ENCODE results near the gene SEZ6.
"Not testable (repeated sequence)": the region's sequence is repeated elsewhere in the genome, so short reads cannot be mapped to it uniquely, and the experiment has no call there.

The SEZ6 gene

GRCh38 chr17:28951428-28951990 lies 54.3 kb downstream of the SEZ6 start, which contains the start of gene PHF12:
Gene PHF12 (minus strand): TSS chr17:28951518. CDS start chr17:28950960, 558 bp downstream.
- peak; percentile 100 for DNase-seq

DNA sequence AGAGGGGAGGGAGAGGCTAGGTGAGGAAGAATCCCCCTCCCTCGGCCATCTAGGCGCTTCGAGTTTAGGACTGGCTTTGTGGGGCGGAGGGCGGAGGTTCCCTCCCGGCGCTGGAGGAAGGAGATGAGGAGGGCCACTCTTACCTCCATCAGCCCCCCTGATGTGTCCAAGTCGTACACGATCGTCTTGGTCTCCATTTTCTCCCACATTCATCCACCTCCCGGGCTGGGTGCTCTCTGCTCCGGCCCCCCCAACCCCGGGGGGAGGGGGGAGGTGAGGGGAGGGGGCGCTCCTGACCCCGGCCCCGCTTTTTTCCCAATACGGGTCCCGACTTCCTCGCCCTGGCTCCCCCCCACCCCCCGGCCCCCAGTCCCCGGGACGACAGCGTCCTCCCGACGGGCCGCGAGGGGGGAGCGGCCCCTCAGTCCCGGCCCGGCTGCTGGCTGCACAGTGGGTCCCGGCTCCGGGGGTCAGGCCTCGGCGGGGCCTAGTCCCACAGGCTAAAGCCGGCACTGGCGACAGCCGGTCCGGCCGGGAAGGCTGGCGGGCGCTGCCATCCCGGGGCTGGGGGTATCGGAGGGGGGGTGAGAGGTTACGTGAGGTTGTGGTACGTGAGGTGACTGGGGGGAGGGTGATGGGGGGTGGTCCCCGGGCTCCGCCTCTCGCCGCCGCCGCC lies 54.9 kb downstream of the SEZ6 start:
- DNase-seq: peak; percentile 52

- DNase-seq: peak; percentile 53
Measured at GRCh38 chr17:28950017-28950751, 55.6 kb downstream of the SEZ6 start.

- DNase-seq: peak; percentile 34
Measured at GRCh38 chr17:28949185-28950016, 56.4 kb downstream of the SEZ6 start.

GRCh38 chr17:28948873-28949184 lies 57.0 kb downstream of the SEZ6 start:
- DNase-seq: no peak

DNA sequence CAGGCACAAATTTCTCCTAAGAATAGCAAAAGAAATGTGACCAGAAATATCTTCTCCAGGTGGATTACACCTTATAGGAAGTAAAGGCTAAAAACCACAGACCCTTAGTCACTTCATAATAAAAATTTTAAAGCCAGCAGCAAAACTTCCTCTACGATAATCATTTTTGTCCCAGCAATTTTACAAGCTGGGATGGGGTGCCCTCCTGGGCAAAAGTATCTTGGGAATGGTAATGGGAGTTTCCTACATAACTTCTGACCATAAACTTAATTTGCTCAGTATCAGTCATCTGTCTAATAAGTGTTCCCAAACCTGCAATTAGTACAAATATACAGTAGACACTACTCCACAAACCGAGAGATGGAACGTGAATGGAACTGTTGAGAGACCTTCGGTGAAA lies 57.5 kb downstream of the SEZ6 start:
- DNase-seq: no peak

GRCh38 chr17:28947639-28948038 lies 58.2 kb downstream of the SEZ6 start:
- no peak for DNase-seq

DNA sequence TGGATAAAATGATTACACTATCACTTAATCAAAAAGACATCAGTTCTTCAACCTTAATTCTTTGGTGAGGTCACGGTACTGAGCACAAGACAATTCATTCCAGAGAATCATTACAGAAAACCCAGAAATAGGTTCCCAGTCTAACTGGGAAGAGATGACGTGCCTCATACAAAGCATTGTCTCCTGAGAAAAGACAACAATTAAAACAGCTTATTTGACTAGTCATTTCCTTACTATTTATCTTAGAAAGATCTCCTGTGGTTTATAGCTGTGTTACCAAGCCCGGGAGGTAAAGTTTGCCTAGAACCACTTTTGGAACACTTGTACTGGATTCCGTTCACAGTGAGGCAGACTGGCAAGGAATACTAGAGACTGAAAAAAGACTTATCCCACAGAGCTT lies 59.6 kb downstream of the SEZ6 start:
- DNase-seq: no peak

DNA sequence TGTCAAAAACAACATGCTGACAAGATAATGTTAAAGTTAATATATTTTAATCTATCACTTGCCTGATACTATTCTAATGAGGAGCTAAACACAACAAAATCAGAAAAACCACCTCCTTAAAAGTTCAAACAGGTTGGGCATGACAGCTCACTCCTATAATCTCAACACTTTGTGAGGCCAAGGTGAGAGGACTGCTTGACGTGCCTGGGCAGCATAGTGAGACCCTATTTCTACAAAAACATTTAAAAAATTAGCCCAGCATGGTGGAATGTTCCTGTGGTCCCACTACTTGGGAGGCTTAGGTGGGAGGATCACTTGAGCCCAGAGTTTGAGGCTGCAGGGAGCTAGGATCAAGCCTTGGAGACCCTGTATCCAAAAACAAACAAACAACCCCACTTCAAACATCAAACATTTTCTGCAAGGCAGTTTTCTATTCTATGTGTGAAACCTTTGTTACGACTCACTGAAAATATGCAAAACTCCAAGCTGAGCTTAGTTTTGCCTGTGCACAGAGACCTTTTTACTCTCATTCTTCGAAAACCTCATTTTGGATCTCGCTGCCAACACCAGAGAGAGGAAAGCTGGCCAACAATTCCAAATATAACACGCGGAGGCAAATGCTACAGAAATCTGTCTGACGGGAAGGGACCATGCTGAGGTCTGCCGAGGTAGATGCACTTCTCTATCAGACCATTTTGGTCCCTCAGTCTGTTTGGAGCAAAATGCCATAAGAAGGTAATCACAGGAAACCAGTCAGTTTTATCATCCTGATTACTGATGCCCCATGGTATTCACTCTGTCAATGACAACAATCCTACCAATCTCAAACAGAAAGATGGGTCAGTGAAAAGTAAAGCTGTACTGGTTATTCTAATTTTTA lies 60.7 kb downstream of the SEZ6 start:
- no peak for DNase-seq

GRCh38 chr17:28944343-28944742 lies 61.5 kb downstream of the SEZ6 start:
- DNase-seq: no peak

DNA sequence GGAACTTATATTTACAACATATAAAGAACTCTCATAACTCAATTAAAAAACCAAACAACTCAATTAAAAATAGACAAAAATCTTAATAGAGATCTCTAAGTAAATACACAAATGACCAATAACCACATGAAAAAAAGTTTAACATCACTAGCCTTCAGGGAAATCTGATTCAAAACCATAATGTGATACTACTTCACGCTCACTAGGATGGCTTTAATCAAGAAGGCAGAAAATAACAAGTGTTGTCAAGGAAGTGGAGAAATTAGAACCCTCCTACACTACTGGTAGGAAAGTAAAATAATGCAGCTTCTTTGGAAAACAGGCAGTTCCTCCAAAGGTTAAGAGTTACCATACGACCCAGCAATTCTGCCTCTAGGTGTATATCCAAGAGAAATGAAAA lies 62.9 kb downstream of the SEZ6 start:
- no peak for DNase-seq

DNA sequence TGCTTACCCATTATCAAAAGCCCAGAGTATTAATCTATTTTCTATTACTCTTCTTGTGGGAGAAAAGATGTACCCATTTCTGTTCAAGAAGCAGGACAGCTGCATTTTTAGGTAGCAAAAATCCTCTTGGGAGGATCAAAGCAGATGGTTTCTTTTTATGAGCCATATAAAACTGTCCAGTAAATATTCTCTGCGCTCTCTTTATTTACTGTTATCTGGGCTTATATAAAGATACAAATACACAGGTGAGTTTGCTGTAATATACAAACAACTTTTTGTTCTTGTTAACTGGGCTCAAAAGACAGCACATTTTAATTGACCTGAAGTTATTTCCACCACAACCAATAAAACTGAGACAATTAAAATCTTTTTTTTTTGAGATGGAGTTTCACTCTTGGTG lies 64.6 kb downstream of the SEZ6 start:
- DNase-seq: no peak

GRCh38 chr17:28940675-28941074 lies 65.2 kb downstream of the SEZ6 start:
- DNase-seq: no peak

- DNase-seq: no peak
Measured at GRCh38 chr17:28940142-28940541, 65.7 kb downstream of the SEZ6 start.

DNA sequence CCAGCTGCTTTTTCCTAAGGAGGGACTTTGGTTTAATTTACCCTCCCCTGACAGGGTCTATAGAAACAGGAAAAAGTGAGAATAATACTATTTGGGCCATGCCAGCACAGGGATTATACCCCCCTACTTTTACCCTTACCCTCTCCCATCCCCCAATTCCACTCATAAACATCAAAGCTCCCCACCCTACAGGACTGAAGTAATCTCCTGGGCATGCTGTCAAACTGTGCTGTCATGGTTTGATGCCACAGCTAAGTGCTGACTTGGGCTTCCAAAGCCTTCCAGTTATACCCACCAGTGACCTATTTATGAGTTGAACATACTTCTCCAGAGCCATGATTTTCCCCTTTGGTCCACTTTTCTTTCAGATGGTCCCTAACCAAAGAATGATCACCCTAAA lies 67.3 kb downstream of the SEZ6 start:
- DNase-seq: no peak

DNA sequence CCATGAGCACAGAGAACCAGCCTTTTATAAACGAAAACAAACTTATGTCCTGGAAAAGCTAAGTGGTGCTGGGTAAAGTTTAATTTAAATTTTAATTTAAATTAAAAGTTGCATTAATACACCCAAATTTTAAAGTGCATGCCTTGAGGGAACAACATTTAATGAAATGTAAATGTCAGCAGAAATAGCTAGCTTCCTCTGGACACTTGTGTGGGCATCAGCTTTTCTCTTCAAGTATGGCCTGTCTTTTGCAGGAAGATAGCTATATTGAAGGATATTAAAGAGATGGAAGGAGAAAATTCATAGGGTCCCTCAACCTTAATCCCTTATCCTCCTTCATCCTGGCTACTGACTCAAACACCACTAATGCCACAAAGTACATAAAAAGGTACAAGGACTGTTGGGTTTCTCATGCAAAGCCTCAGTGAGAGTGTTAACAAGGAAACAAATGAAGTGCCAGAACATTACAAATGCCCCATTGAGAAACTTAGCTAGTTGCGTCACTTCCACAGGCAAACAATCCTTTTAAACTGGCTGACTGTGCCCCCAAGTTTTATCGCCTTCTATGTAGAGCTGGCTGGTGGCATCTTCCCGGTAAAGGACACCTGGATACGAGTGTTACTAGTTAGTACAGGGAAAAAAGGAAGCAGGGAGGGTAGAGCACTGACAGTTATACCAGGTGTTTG lies 68.6 kb downstream of the SEZ6 start:
- DNase-seq: no peak

GRCh38 chr17:28935744-28936460 lies 69.9 kb downstream of the SEZ6 start:
- DNase-seq: no peak

GRCh38 chr17:28934508-28934907 lies 71.3 kb downstream of the SEZ6 start:
- not testable (repeated sequence) for DNase-seq

DNA sequence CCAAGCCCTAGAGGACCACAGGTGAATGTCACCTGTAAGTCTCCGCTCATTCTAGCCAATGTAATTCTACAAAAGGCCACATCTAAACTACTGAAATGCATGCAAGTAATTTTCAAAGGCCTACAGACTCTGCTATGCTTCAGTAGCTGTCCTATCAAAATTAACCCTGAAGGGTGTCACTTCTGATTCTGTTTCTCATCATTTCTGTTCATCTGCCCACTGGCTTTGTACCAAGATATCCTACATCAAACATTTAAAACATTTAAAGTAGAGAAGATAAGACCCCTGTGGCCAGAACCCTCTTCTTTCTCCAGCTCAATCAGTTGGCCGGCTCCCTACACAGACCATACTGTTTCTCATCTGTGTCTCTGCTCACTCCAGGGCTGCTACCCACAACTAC lies 76.0 kb downstream of the SEZ6 start:
- no peak for DNase-seq

DNA sequence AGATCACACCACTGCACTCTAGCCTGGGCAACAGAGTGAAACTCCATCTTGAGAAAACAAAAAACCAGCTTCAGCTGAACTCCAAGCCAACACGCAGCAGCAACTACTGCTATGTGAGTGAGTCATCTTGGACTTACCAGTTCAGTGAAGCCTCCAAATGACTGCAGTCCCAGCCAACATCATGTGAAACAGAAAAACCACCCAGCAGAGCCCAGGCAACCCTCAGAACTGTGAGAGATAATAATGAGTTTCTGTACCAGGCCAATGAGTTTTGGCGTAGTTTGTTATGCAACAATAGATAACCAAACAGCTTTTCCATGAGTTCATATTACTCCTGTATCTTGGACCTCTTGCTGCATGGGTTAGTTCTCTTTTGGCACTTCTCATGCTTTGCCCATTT lies 77.8 kb downstream of the SEZ6 start:
- DNase-seq: no peak

DNA sequence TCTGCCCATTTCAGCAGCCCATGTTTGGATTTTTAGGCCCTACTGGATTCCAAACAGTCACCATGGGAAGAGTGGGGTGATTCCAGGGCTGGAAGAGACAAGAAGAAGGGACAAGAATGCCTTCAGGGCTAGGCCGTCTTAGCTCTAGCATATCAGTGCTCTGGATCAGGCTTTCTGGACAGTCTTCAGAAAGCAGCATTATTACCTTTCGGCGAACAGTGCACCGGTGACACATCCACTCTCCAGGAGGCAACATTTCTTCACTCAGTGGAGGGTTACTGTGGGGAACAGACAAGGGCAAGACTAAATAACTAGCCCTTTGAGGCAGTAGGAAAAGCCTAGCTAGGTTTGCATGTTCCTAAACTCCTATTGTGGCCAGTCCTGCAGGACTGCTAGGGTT lies 79.0 kb downstream of the SEZ6 start:
- no peak for DNase-seq
